Right atrium auricular region (tissue), 2 donors: ENCODE results near the gene SPACA4. TPM values are rescaled to one million over a fixed set of nuclear protein-coding genes. Genes with fewer than 3 reads are reported as not detected.
A peak's percentile ranks its signal among the peaks of the same experiment; 100 is the strongest.

Experiments
- DNase-seq: peaks from one replicate; pipeline ENCODE4 v3.0.0-alpha.2; 2019; ENCODE audit warnings: low spot score
- H3K27ac ChIP-seq, 2 donors: fragments of 200-600 bp; sonication (generic); 1 replicate in 1 of 2; 2 replicates in 1 of 2; pipeline ENCODE4 v1.5.1; 2016 to 2019
- H3K27me3 ChIP-seq, 2 donors: fragments of 200-600 bp; sonication (generic); one replicate each; pipeline versions ENCODE4 v1.5.1 to v1.6.0; 2017 to 2019
- H3K36me3 ChIP-seq: fragments of 200-600 bp; sonication (generic); one replicate; pipeline ENCODE4 v1.5.1; 2016
- H3K4me1 ChIP-seq, 2 donors: fragments of 200-600 bp; sonication (generic); one replicate each; pipeline versions ENCODE4 v1.5.1 to v1.6.0; 2017 to 2019
- H3K4me3 ChIP-seq, 2 donors: fragments of 200-600 bp; sonication (generic); 1 replicate in 1 of 2; 2 replicates in 1 of 2; pipeline ENCODE4 v1.5.1; 2017 to 2019; ENCODE audit warnings: mild to moderate bottlenecking in 1 of 2, moderate library complexity in 1 of 2
- H3K9me3 ChIP-seq, 2 donors: fragments of 200-600 bp; sonication (generic); one replicate each; pipeline ENCODE4 v1.5.1; 2019
- CTCF ChIP-seq, 2 donors: fragments of 200-600 bp; sonication (generic); IDR thresholded peaks; one replicate each; pipeline ENCODE4 v1.5.1; 2019; ENCODE audit warnings: antibody characterized with exemption in 2 of 2
- total RNA-seq, 2 donors: library from RNA; depleted of rRNA; stranded (reverse); fragments of >200 nt; gene quantifications; one replicate each; pipeline ENCODE4 v1.1.0, GENCODE V29; 2016

SPACA4 gene
- total RNA-seq, 2 donors from 2014 or later: not detected

- Histone ChIP-seq H3K9me3 (no peaks in the 10 kb centered on the region), H3K4me3 (peak overlapping the region; percentile 74 to 76), H3K27ac (peak overlapping the region in 1 of 2 donors; percentile 91), H3K4me1 (peaks cover 0 to 57% of the 10 kb centered on the region in 2 donors), H3K27me3 (no peaks in the 10 kb centered on the region), H3K36me3 (peaks cover 28% of the 10 kb centered on the region)
- no peak for DNase-seq
- no peak for TF ChIP-seq CTCF (IDR thresholded peaks at IDR 0.05)
These were observed 10.8 kb downstream of the SPACA4 start for GRCh38 chr19:48617146-48617937.

DNA sequence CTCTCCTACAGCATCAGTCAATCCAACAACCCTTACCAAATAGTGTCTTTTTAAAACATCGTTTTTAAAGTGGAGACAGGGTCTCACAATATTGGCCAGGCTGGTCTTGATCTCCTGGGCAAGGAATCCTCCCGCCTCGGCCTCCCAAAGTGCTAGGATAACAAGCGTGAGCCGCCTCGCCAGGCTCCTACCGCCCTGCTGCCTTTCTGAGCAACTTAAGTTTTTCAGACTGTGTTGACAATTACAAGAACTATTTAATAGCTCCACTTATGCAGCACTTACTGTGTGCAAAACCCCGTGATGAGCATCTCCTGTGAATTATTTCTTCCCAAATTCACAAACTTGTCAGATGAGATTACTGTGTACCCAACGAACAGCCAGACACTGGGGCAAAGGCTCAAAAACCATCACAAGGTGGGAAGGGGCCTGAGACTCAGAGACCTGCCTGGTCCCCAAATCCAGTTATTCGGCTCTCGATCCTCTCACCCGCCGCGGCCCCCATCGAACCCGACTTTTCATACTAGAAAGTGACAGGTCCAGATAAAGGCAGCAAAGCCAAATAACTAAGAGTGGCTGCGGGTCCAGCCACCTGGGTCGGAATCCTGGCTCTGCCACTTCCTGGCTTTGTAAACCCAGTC, 11.9 kb downstream of the SPACA4 start:
- H3K9me3 ChIP-seq: no peaks in the 10 kb centered on the region
- H3K4me3 ChIP-seq: peak overlapping the region; percentile 74 to 76
- no peak for DNase-seq
- peaks cover 28% of the 10 kb centered on the region for H3K36me3 ChIP-seq
- peaks cover 0 to 62% of the 10 kb centered on the region in 2 donors for H3K4me1 ChIP-seq
- peak overlapping the region; percentile 91 to 95 for H3K27ac ChIP-seq
- H3K27me3 ChIP-seq: no peaks in the 10 kb centered on the region
- no peak for TF ChIP-seq CTCF (IDR thresholded peaks at IDR 0.05)

DNA sequence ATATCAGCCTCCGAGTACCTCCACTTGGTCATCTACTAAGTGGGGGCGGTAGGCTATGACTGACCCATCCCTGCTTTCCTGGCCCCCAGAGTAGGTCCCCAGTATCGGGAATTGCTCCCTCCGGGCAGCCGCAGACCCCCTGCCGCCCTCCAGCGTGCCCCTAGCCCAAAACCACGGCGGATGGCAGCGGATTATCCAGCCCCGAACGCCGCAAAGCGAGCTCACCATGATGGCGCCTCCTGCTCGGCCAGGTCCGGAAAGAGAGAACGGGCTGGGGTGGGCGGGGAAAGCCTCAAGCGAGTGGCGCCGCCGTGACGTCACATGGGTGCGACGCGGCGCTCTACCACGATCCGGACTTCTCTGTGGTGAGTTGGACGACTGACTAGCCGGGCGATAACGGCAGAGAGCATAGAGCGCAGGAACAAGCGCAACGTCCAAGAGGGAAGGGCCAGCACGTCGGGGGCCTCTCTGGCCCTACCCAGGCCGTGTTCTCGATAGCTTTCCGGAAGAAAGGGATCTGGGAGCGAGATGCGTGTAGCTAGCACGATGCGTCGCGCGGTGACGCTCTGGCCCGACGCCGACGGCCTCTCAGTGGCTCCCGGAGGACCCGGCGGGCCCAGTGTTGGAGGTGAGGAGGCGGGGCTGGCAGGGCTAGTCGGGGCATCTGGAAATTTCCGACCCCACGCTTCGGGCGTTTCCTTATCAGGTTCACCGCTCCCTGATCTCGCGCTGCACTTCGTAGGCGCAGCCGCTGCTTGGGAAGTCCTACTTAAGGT, 12.6 kb downstream of the SPACA4 start, which contains the start of the genes RPL18 and SPHK2:
RPL18 (minus strand) TSS at position 263 of the 776 bp plus-strand sequence; CDS start at position 228, 35 bp downstream.
SPHK2 (plus strand) TSS at position 591 of the 776 bp plus-strand sequence. CDS start 1,009 bp downstream, outside the sequence.
- peaks cover 0 to 62% of the 10 kb centered on the region in 2 donors for H3K4me1 ChIP-seq

DNA sequence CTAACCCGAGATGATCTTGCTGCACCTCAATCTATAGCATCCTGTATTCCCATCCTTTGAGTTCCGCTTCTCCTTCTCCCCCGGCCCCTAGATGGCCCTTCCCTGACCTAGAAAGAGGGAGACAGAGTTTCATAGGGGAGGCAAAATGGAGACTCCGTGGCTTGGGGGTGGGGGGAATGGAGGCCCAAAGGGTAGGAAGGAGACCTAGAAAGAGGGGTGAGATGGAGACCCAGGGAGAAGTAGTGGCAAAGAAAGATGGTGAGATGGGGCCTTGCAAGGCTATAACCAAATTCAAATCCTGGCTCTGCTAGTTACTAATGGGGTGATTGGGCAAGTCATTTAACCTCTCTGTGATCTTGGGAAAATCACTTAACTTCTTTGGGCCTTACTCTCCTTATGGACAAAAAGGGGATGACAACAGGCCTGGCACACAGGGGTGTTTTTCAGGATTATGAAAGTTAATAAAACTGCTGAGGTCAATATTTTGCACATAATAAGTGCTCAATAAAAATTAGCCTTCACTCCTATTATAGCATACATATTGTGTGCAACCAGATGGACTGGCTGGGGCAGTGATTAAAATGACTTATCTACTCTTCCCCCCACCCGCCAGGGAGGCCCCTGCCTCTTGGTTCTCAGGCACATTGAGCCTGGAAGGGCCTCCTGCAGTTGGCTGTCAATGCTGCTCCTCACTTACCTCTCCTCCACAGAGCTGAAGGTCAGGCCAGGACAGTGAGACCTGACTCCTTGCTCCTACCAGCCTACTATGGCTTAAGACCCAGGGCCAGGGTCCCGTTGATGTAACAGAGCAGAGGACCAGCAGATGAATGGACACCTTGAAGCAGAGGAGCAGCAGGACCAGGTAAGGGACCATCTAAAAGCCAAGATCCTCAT, 13.4 kb downstream of the SPACA4 start:
- Histone ChIP-seq H3K36me3 (peaks cover 28% of the 10 kb centered on the region), H3K27me3 (no peaks in the 10 kb centered on the region), H3K9me3 (no peaks in the 10 kb centered on the region), H3K4me3 (peak overlapping the region; percentile 74 to 76), H3K27ac (peak overlapping the region; percentile 91 to 95), H3K4me1 (peaks cover 0 to 62% of the 10 kb centered on the region in 2 donors)
- no peak for DNase-seq
- TF ChIP-seq CTCF (IDR thresholded peaks at IDR 0.05): no peak

More for the DNA sequence above, 12.6 kb downstream of the SPACA4 start, which contains the start of the genes RPL18 and SPHK2:
- TF ChIP-seq CTCF (IDR thresholded peaks at IDR 0.05): peak in 1 of 2 donors; percentile 25
- Histone ChIP-seq H3K36me3 (peaks cover 28% of the 10 kb centered on the region), H3K9me3 (no peaks in the 10 kb centered on the region), H3K27ac (peak within 1 kb of the TSS; percentile 91 to 95), H3K27me3 (no peaks in the 10 kb centered on the region), H3K4me3 (peak within 1 kb of the TSS; percentile 74 to 76)
- DNase-seq: peak; percentile 99
